Colon (tissue), 2 donors: ENCODE data around the gene ZFP36L2.
"Not testable (repeated sequence)": the region's sequence is repeated elsewhere in the genome, so short reads cannot be mapped to it uniquely, and the experiment has no call there.

Experiments
- FAIRE-seq: peaks from 2 replicates; lab custom pipeline; 2012; peaks lifted over from hg19 to GRCh38; lab: Jason Lieb, UNC
- donor health status: control.
- donor health status: control.

Gene ZFP36L2

GRCh38 chr2:43207553-43208300, 18.7 kb downstream of the ZFP36L2 start:
- no peak for FAIRE-seq

- no peak for FAIRE-seq
These were observed 19.8 kb downstream of the ZFP36L2 start for GRCh38 chr2:43206602-43207001.

GRCh38 chr2:43203373-43203772, 23.0 kb downstream of the ZFP36L2 start:
- no peak for FAIRE-seq

- FAIRE-seq, result no peak
These were observed 24.1 kb downstream of the ZFP36L2 start for GRCh38 chr2:43202289-43202688.

- FAIRE-seq, result no peak
These were observed 24.9 kb downstream of the ZFP36L2 start for GRCh38 chr2:43201497-43201896.

- no peak for FAIRE-seq
These were observed 25.4 kb downstream of the ZFP36L2 start for GRCh38 chr2:43201016-43201415.

- no peak for FAIRE-seq
These were observed 26.6 kb downstream of the ZFP36L2 start for GRCh38 chr2:43199492-43200488.

GRCh38 chr2:43198263-43198662, 28.1 kb downstream of the ZFP36L2 start:
- no peak for FAIRE-seq

- FAIRE-seq, result no peak
These were observed 28.9 kb downstream of the ZFP36L2 start for GRCh38 chr2:43197588-43197896.

GRCh38 chr2:43196768-43197587, 29.4 kb downstream of the ZFP36L2 start:
- FAIRE-seq, result no peak

- FAIRE-seq, result no peak
These were observed 32.1 kb downstream of the ZFP36L2 start for GRCh38 chr2:43194121-43194869.

GRCh38 chr2:43193652-43194120, 32.7 kb downstream of the ZFP36L2 start:
- FAIRE-seq, result no peak

GRCh38 chr2:43192744-43193651, 33.4 kb downstream of the ZFP36L2 start:
- no peak for FAIRE-seq

GRCh38 chr2:43191947-43192516, 34.4 kb downstream of the ZFP36L2 start:
- FAIRE-seq, result no peak

GRCh38 chr2:43190311-43191052, 35.9 kb downstream of the ZFP36L2 start:
- FAIRE-seq, result no peak

GRCh38 chr2:43189861-43190260, 36.5 kb downstream of the ZFP36L2 start:
- FAIRE-seq, result not testable (repeated sequence)

GRCh38 chr2:43188561-43189386, 37.6 kb downstream of the ZFP36L2 start:
- no peak for FAIRE-seq

- no peak for FAIRE-seq
These were observed 39.6 kb downstream of the ZFP36L2 start for GRCh38 chr2:43186679-43187374.
